ENCODE results near the gene TRDMT1. TPM values are rescaled to one million over a fixed set of nuclear protein-coding genes. Genes with fewer than 3 reads are reported as not detected.

The TRDMT1 gene
- total RNA-seq, 1 donor from 2014 or later = 5.9 TPM

GRCh38 chr10:17249820-17250219 lies 48.3 kb upstream of the TRDMT1 start:
- H3K27ac ChIP-seq (ENCODE audit: low read depth, low read length) = no peak overlapping the region
- H3K4me3 Mint-ChIP-seq (ENCODE audit: unreplicated experiment) = no peak overlapping the region
- no peaks in the 10 kb centered on the region for H3K79me2 ChIP-seq (ENCODE audit: insufficient read depth, low read length)
- no peaks in the 10 kb centered on the region for H3K9me3 ChIP-seq (ENCODE audit: insufficient read depth, low read depth, low read length)
- no peak overlapping the region for H3K4me3 ChIP-seq (ENCODE audit: insufficient read depth, low read depth, low read length)
- no peak overlapping the region for H3K27ac Mint-ChIP-seq (ENCODE audit: unreplicated experiment)
- H4K20me1 ChIP-seq (ENCODE audit: insufficient read depth, low read length) = no peaks in the 10 kb centered on the region
- H3K4me2 ChIP-seq (ENCODE audit: low read length) = no peak overlapping the region
- DNase-seq (ENCODE audit: low read depth) (no peak), FAIRE-seq (no peak)
- no peaks in the 10 kb centered on the region for H3K27me3 ChIP-seq (ENCODE audit: insufficient read depth, low read length)
- H2AFZ ChIP-seq (ENCODE audit: low read depth, low read length) = no peak overlapping the region
- peaks cover 2% of the 10 kb centered on the region for H3K27me3 Mint-ChIP-seq (ENCODE audit: low read depth, unreplicated experiment)
- TF ChIP-seq CTCF (IDR thresholded peaks at IDR 0.05; ENCODE audit: insufficient read depth, low read depth, low read length) (peak; percentile 53), EZH2 (IDR thresholded peaks at IDR 0.05; ENCODE audit: insufficient read depth, low read length) (no peak)
- no peaks in the 10 kb centered on the region for H3K36me3 ChIP-seq (ENCODE audit: insufficient read depth, low read length)
- H3K9ac ChIP-seq (ENCODE audit: low read length) = no peak overlapping the region
- H3K36me3 Mint-ChIP-seq (ENCODE audit: low read depth, unreplicated experiment) = peaks cover 7% of the 10 kb centered on the region
- peaks cover 1% of the 10 kb centered on the region for H3K4me1 Mint-ChIP-seq (ENCODE audit: low read depth, unreplicated experiment)
- H3K9me3 Mint-ChIP-seq (ENCODE audit: unreplicated experiment) = peaks cover 8% of the 10 kb centered on the region
- peaks cover under 1% of the 10 kb centered on the region for H3K4me1 ChIP-seq (ENCODE audit: insufficient read depth, low read length)

GRCh38 chr10:17248964-17249363 lies 47.5 kb upstream of the TRDMT1 start:
- no peaks in the 10 kb centered on the region for H3K9me3 ChIP-seq (ENCODE audit: insufficient read depth, low read depth, low read length)
- H3K4me1 ChIP-seq (ENCODE audit: insufficient read depth, low read length) = peaks cover 5% of the 10 kb centered on the region
- DNase-seq (ENCODE audit: low read depth) (no peak), FAIRE-seq (no peak)
- no peak overlapping the region for H3K9ac ChIP-seq (ENCODE audit: low read length)
- Mint-ChIP-seq H3K9me3 (ENCODE audit: unreplicated experiment) (peaks cover 5% of the 10 kb centered on the region), H3K4me1 (ENCODE audit: low read depth, unreplicated experiment) (peaks cover 3% of the 10 kb centered on the region), H3K4me3 (ENCODE audit: unreplicated experiment) (no peak overlapping the region), H3K27ac (ENCODE audit: unreplicated experiment) (no peak overlapping the region), H3K36me3 (ENCODE audit: low read depth, unreplicated experiment) (peaks cover 6% of the 10 kb centered on the region), H3K27me3 (ENCODE audit: low read depth, unreplicated experiment) (peaks cover 2% of the 10 kb centered on the region)
- H4K20me1 ChIP-seq (ENCODE audit: insufficient read depth, low read length) = no peaks in the 10 kb centered on the region
- TF ChIP-seq CTCF (IDR thresholded peaks at IDR 0.05; ENCODE audit: insufficient read depth, low read depth, low read length) (no peak), EZH2 (IDR thresholded peaks at IDR 0.05; ENCODE audit: insufficient read depth, low read length) (no peak)
- no peaks in the 10 kb centered on the region for H3K36me3 ChIP-seq (ENCODE audit: insufficient read depth, low read length)
- no peak overlapping the region for H2AFZ ChIP-seq (ENCODE audit: low read depth, low read length)
- H3K79me2 ChIP-seq (ENCODE audit: insufficient read depth, low read length) = no peaks in the 10 kb centered on the region
- no peak overlapping the region for H3K4me3 ChIP-seq (ENCODE audit: insufficient read depth, low read depth, low read length)
- H3K27ac ChIP-seq (ENCODE audit: low read depth, low read length) = no peak overlapping the region
- no peaks in the 10 kb centered on the region for H3K27me3 ChIP-seq (ENCODE audit: insufficient read depth, low read length)
- H3K4me2 ChIP-seq (ENCODE audit: low read length) = no peak overlapping the region

- H3K27ac ChIP-seq (ENCODE audit: low read depth, low read length) = no peak overlapping the region
- Mint-ChIP-seq H3K4me3 (ENCODE audit: unreplicated experiment) (no peak overlapping the region), H3K4me1 (ENCODE audit: low read depth, unreplicated experiment) (peaks cover 3% of the 10 kb centered on the region), H3K36me3 (ENCODE audit: low read depth, unreplicated experiment) (peaks cover 7% of the 10 kb centered on the region), H3K27ac (ENCODE audit: unreplicated experiment) (no peak overlapping the region), H3K27me3 (ENCODE audit: low read depth, unreplicated experiment) (no peaks in the 10 kb centered on the region), H3K9me3 (ENCODE audit: unreplicated experiment) (peaks cover 6% of the 10 kb centered on the region)
- H3K36me3 ChIP-seq (ENCODE audit: insufficient read depth, low read length) = no peaks in the 10 kb centered on the region
- H3K4me2 ChIP-seq (ENCODE audit: low read length) = no peak overlapping the region
- H4K20me1 ChIP-seq (ENCODE audit: insufficient read depth, low read length) = no peaks in the 10 kb centered on the region
- no peaks in the 10 kb centered on the region for H3K27me3 ChIP-seq (ENCODE audit: insufficient read depth, low read length)
- peaks cover 5% of the 10 kb centered on the region for H3K4me1 ChIP-seq (ENCODE audit: insufficient read depth, low read length)
- no peak for FAIRE-seq
- no peak for DNase-seq (ENCODE audit: low read depth)
- no peak overlapping the region for H3K4me3 ChIP-seq (ENCODE audit: insufficient read depth, low read depth, low read length)
- no peaks in the 10 kb centered on the region for H3K79me2 ChIP-seq (ENCODE audit: insufficient read depth, low read length)
- no peak overlapping the region for H3K9ac ChIP-seq (ENCODE audit: low read length)
- no peaks in the 10 kb centered on the region for H3K9me3 ChIP-seq (ENCODE audit: insufficient read depth, low read depth, low read length)
- no peak overlapping the region for H2AFZ ChIP-seq (ENCODE audit: low read depth, low read length)
- no peak for TF ChIP-seq CTCF (IDR thresholded peaks at IDR 0.05; ENCODE audit: insufficient read depth, low read depth, low read length)
- no peak for TF ChIP-seq EZH2 (IDR thresholded peaks at IDR 0.05; ENCODE audit: insufficient read depth, low read length)
Measured at GRCh38 chr10:17247210-17247609, 45.7 kb upstream of the TRDMT1 start.
